Inflammatory macrophage treated with lipopolysaccharide for 4 hours (primary cell): Measurements from ENCODE around the gene CA6.
A peak's percentile ranks its signal among the peaks of the same experiment; 100 is the strongest.
"Not testable (repeated sequence)": the region's sequence is repeated elsewhere in the genome, so short reads cannot be mapped to it uniquely, and the experiment has no call there.

ENCODE experiments used
- DNase-seq: peaks from one replicate; pipeline ENCODE4 v3.0.0-alpha.2; 2020

The CA6 gene

DNA sequence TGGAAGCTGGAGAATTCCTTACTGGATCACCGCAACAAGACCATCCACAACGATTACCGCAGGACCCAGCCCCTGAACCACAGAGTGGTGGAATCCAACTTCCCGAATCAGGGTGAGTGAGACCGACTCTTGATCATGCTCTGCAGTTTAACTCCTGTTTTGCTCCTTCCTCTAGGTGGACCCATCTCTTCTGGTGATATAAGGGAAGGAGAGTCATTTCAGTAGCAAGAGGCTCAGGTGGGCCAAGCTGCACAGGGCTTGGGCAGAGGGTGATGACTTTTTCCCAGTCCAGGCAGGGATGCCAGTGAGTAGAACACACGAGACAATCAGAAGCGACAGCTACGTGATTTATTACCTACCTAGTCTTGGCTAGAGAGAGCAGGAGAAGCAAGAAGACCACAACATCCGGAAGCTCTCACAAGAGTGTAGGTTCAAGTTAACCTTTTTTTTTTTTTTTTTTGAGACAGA is 25.2 kb downstream of the CA6 start:
- DNase-seq = no peak

DNA sequence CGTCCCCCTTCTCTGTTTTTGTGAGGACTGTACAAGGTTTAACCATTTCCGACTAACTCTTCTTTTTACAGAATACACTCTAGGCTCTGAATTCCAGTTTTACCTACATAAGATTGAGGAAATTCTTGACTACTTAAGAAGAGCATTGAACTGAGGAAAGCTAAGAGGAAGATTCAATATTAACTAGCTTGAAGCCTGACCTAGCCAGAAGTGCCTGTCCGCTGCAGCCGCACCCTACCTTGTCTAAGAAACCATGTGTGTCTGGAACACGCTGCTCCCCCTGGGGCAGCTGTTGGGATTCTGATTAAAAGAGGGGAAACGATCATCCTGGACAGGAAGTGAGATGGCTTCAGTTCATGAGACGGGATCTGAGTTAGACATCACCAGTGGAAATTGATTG is 28.9 kb downstream of the CA6 start:
- no peak for DNase-seq

DNA sequence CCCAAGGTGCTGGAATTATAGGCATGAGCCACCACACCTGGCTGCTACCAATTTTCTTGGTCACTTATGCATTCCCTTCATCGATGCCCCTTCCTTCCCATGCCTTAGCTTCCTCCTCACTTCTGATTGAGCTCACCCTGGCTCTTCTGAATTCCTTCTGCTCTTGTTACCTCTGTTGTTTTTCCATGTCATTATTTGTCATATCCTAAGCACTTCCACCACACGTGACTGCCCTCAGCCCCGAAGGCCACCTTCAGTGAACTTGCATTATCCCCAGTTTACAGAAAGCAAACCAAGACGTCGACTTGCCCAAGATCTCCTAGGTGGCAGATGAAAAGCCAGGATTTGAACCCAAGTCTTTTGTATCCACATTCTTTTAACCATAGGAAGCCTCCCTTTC is 30.7 kb downstream of the CA6 start:
- DNase-seq = no peak

DNA sequence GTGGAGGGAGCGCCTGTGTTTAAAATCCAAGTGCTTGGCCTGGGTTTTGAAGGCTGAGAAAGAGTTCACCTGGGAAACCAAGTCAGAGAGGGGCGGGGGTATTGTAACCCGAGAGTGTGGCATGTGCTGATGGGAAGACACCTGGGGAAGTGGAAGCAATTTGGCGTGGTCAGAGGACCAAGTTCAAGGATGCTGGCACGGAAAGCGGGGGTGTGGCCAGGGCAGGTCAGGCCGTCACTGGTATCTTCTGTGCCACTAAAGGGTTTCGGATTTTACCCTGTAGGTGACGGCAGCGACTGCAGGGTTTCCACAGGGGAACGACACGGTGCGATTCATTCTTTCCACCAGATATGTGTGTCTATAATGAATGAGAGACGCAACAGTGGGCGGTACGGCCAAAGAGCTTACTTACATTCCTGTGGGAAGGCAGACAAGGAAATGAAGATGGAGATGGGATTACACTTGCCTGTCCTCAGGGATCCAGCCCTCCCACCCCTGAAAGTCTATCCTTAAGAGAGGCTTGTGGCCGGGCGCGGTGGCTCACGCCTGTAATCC is 31.3 kb downstream of the CA6 start:
- DNase-seq = no peak

GRCh38 chr1:8980656-8981055 is 35.0 kb downstream of the CA6 start:
- DNase-seq = no peak

DNA sequence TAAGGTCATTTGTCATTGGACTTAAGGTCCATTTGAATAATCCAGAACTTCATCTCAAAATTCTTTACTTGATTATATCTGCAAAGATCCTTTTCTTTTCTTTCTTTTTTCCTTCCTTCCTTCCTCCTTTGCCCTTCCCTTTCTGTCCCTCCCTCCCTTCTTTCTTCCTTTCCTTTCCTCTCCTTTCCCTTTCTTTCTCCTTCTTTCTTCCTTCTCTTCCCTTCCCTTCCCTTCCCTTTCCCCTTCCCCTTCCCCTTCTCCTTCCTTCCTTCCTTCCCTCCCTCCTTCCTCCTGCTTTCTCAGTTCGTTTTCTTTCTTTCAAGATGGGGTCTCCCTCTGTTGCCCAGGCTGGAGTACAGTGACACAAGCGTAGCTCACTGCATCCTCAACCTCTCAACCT is 35.5 kb downstream of the CA6 start:
- DNase-seq = no peak

GRCh38 chr1:8984203-8984602 is 38.5 kb downstream of the CA6 start:
- DNase-seq = no peak

DNA sequence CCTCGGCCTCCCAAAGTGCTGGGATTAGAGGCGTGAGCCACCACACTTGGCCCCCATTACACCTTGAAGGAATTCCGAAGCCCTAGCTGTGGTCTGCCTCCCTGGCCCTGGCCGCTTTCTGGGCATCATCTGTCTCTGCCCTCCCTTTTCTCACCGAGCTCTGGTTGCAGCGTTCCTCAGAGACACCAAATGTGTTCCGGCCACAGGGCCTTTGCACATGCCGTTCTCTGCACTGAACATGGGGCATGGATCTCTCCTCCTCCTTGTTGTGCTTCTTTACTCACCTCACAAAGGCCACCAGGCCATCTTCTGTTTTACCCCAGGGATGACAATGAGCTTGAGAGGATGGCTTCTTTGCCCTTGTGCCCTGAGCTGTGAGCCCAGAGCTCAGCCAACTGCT is 39.3 kb downstream of the CA6 start:
- no peak for DNase-seq

DNA sequence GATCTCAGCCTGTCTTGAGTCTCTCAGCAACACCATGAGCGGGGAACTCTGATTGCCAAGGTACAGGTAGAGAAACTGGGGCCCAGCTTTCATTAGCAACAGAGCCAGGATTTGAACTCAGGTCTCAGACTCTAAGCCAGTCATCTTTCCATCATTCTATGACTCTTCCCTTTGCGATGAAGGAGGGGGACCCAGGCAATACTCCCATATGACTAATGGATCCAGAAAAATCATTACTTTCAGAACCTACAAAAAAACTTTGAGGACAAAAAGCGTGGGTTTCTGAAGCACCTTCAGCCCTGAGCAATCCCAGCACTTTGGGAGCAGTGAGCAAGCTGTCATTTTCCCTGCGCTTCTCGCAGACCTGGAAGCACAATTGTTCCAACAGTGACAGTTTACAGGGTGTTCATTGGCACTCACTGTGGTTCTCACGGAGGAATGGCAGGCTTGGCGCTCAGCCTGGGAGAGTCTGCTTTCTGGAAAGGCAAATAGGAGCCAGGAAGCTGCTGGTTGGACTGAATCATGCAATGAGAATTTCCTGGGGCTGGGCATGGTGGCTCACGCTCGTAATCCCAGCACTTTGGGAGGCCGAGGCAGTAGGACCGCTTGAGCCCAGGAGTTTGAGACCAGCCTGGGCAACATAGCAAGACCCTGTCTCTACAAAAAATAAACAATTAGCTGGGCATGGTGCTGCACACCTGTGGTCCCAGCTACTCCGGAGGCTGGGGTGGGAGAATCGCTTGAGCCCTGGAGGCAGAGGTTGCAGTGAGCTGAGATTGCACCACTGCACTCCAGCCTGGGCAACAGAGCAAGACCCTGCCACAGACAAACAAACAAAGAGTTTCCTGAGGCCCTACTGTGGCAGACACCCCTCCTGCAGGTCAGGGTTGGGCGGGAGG is 40.5 kb downstream of the CA6 start:
- no peak for DNase-seq

DNA sequence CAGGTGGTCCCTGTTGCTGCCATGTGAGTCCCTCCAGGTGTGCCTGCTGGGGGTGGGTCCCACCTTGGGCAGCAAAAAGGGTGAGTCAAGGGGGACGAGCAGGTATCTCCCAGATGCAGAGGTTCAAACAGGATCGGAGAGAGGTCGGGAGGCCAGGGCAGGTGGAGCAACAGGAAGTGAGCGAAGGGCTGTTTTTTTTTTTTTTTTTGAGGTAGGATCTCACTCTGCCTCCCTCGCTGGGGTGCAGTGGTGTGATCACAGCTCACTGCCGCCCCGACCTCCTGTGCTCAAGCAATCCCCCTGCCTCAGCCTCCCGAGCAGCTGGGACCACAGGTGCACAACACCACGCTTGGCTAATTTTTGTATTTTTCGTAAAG is 41.1 kb downstream of the CA6 start:
- no peak for DNase-seq

DNA sequence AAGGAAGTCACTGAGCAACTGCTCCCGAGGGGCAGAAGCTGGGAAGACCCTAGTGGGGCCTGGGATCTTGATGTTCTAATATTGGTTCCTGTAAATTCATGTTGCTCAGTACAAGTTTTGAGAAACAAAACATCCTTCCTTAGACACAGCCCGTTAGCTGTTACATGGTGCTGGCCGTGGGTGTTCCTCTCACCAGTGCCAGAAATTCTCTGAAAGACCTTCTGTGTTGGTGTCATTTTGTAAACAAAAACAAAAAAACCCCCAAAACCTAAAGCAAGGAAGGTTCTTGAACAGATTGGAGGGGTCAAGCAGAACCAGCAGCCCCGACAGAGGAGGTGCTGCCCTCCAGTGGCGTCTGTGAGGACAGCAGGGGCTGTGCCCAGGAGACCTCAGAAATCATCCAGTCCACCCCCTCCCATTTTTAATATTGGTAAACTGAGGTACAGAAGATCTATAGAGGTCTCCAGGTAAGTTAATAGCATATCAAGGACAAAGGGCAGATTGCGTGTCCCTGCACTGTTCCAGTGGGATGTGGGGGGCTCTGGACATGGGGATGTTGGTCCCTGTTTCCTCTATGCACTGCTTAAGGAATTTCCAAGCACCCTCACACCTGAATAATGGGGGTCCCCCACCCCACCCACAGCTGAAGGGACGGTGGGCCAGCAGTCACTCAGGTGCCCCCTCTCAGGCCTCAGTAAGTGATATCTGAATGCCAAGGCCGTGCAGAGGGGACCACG is 42.4 kb downstream of the CA6 start:
- peak; percentile 33 for DNase-seq

DNA sequence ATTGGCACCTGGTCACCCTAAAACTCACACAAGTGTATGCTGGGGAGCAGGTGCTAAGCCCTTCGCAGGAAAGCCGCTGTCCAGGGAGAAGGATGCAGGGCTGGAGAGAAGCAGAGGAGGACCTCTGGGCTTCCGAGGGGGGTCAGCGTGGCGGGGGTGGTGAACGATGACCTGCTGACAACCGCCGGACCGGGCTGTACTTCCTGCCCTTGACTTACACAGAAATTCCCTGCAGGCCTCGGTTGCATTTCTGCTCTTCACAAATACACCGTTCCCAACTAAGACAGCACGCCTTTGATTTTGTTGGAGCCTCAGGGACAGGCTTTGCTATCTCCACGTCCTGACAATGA is 42.9 kb downstream of the CA6 start:
- no peak for DNase-seq

GRCh38 chr1:8989061-8989460 is 43.4 kb downstream of the CA6 start:
- no peak for DNase-seq

- no peak for DNase-seq
Measured at GRCh38 chr1:8989821-8990220, 44.2 kb downstream of the CA6 start.

- no peak for DNase-seq
Measured at GRCh38 chr1:8992936-8993687, 47.4 kb downstream of the CA6 start.

- not testable (repeated sequence) for DNase-seq
Measured at GRCh38 chr1:8993962-8994675, 48.5 kb downstream of the CA6 start.

DNA sequence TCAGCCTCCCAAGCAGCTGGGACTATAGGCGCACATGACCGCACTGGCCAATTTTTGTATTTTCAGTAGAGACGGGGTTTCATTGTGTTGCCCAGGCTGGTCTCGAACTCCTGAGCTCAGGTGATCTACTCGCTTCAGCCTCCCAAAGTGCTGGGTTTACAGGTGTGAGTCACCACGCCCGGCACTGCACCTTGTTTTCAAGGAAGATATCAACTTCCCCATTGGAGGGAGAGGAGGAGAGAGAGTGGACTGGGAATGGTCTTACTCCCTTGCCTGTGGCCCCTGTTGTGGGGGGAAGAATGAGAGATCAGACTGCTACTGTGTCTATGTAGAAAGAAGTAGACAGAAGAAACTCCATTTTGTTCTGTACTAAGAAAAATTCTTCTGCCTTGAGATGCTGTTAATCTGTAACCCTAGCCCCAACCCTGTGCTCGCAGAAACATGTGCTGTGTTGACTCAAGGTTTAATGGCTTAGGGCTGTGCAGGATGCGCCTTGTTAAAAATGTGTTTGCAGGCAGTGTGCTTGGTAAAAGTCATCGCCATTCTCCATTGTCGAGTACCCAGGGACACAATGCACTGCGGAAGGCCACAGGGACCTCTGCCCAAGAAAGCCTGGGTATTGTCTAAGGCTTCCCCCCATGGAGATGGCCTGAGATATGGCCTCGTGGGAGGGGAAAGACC is 56.0 kb downstream of the CA6 start:
- DNase-seq = not testable (repeated sequence)

DNA sequence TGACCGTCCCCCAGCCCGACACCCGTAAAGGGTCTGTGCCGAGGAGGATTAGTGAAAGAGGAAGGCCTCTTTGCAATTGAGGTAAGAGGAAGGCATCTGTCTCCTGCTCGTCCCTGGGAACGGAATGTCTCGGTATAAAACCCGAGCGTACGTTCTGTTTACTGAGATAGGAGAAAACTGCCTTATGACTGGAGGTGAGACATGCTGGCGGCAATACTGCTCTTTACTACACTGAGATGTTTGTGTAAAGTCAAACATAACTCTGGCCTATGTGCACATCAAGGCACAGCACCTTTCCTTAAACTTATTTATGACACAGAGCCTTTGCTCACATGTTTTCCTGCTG is 56.5 kb downstream of the CA6 start:
- DNase-seq = not testable (repeated sequence)

DNA sequence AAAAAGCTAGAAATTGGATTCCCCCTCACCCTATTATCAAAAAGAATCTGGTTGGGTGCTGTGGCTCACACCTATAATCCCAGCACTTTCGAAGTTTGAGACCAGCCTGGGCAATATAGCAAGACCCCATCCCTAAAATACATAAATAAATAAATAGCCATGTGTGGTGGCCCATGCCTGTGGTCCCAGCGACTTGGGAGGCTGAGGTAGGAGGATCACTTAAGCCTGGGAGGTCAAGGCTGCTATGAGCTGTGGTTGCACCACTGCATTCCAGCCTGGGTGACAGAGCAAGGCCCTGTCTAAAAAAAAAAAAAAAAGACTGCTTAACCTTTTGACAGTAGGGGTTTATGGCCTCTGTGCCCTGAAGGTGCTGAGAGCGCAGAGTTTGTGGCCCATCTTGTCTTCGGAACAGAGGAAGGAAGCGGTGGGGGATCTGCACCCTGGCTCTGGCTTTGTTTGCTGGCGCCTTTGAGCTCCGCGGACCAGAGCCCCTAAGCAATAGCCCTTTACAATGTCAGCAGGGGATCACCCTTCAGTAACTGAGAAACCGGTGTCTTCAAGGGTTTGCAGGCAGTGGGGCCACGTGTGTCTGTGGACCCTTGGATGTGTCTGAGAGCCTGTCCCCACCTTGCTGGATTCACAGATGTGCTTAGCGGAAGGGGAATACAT is 58.5 kb downstream of the CA6 start:
- DNase-seq = no peak

DNA sequence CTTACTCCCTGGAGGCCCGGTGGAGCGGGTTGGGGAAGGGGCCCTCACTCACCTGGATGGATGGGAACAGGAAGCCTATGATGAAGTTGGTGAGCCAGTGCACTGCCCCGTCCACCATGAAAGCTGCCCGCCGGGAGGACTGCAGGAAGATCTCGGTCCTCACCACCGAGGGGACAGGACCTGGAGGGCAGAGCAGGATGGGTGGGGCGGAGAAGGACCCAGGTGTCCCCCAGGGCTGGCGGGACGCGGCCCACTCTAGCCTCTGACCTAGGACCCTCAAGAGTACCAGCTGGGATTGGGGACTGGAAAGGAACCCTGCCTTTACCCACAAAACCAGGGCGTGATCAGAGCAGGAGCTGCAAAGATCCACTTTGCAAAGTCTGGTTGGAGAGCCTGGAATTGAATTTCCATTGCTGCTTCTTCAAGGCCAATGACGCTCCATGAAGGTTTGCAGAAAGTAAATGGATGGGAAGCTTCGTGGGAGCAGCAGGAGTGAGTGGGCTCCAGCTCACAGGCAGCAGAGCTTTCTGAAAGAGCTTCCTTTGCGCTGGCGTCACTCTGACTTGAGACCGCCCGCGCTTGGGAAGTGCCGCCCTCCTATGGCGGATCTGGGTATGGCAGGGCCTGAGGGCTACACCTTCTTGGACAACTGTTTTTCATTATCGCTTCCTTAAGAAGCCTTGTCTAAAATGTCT is 59.2 kb downstream of the CA6 start:
- DNase-seq = peak; percentile 80

- no peak for DNase-seq
Measured at GRCh38 chr1:9005395-9005708, 59.7 kb downstream of the CA6 start.
